PC-3 (cell line): ENCODE measurements around the gene KANSL1L. TPM values are rescaled to one million over a fixed set of nuclear protein-coding genes. Genes with fewer than 3 reads are reported as not detected.

Experiments
- ATAC-seq: fragments of 200-7000 bp; cut with Tn5 transposase; 2 replicates; pipeline ENCODE4 v1.9.1; 2020; ENCODE audit warnings: mild to moderate bottlenecking, moderate library complexity
- BruUV-seq: library from RNA; stranded (reverse); fragments of 400-500 nt; replicated peaks from 2 replicates; lab custom pipeline; 2021; lab: Mats Ljungman, UMichigan
- CTCF ChIA-PET: fragments of 300-600 bp; sonication (Branson Sonifier 250); formaldehyde crosslinking; loops from one replicate; lab custom pipeline; 2022; ENCODE audit warnings: antibody characterized with exemption; lab: Charles Lee
- POLR2A ChIA-PET: fragments of 300-600 bp; sonication (Branson Sonifier 250); formaldehyde crosslinking; loops from one replicate; lab custom pipeline; 2022; ENCODE audit warnings: antibody characterized with exemption; ENCODE audit not compliant: unreplicated experiment; lab: Charles Lee
- DNase-seq: peaks from one replicate; pipeline ENCODE4 v3.0.0-alpha.2; 2015
- H2AFZ ChIP-seq: fragments of 300-600 bp; sonication (generic); 2 replicates; pipeline ENCODE4 v1.6.0; 2016; ENCODE audit warnings: antibody characterized with exemption, low read length
- H3F3A ChIP-seq: fragments of 300-600 bp; sonication (generic); one replicate; pipeline ENCODE4 v1.6.0; 2017; ENCODE audit warnings: antibody characterized with exemption, low read length, control low read depth, mild to moderate bottlenecking; ENCODE audit not compliant: unreplicated experiment
- H3K27ac ChIP-seq: fragments of 300-600 bp; sonication (generic); 2 replicates; pipeline ENCODE4 v1.5.1; 2016; ENCODE audit warnings: mild to moderate bottlenecking, low read length
- H3K27me3 ChIP-seq: fragments of 300-600 bp; sonication (generic); 2 replicates; pipeline ENCODE4 v1.6.1; 2016; ENCODE audit warnings: low read length, mixed read lengths
- H3K36me3 ChIP-seq: fragments of 300-600 bp; sonication (generic); 2 replicates; pipeline ENCODE4 v1.6.1; 2016; ENCODE audit warnings: low read depth, mixed run types, low read length, mixed read lengths
- H3K4me1 ChIP-seq: fragments of 300-600 bp; sonication (generic); 2 replicates; pipeline ENCODE4 v1.5.1; 2016; ENCODE audit warnings: low read length; ENCODE audit not compliant: insufficient read depth
- H3K4me2 ChIP-seq: fragments of 300-600 bp; sonication (generic); 2 replicates; pipeline ENCODE4 v1.6.0; 2016; ENCODE audit warnings: low read length
- H3K4me3 ChIP-seq: fragments of 300-600 bp; sonication (generic); 2 replicates; pipeline ENCODE4 v1.5.1; 2016; ENCODE audit warnings: mild to moderate bottlenecking, low read length, mixed read lengths
- H3K79me2 ChIP-seq: fragments of 300-600 bp; sonication (generic); 2 replicates; pipeline ENCODE4 v1.6.1; 2017; ENCODE audit warnings: low read length, mixed read lengths
- H3K9ac ChIP-seq: fragments of 300-600 bp; sonication (generic); 2 replicates; pipeline ENCODE4 v1.6.0; 2016; ENCODE audit warnings: mild to moderate bottlenecking, low read length
- H3K9me2 ChIP-seq: fragments of 300-600 bp; sonication (generic); replicated peaks from 2 replicates; pipeline ENCODE4 v1.6.1; 2016; ENCODE audit warnings: mixed run types, low read length, mixed read lengths
- H3K9me3 ChIP-seq: fragments of 300-600 bp; sonication (generic); 2 replicates; pipeline ENCODE4 v1.6.1; 2016; ENCODE audit warnings: low read length, mixed read lengths
- H4K20me1 ChIP-seq: fragments of 300-600 bp; sonication (generic); 2 replicates; pipeline ENCODE4 v1.6.1; 2016; ENCODE audit warnings: low read length, mixed read lengths
- EZH2 ChIP-seq: fragments of 300-600 bp; sonication (generic); IDR thresholded peaks from one replicate; pipeline ENCODE4 v1.6.1; 2017; ENCODE audit warnings: antibody characterized with exemption, mild to moderate bottlenecking, low read length; ENCODE audit not compliant: unreplicated experiment
- EZH2phosphoT487 ChIP-seq: fragments of 300-600 bp; sonication (generic); IDR thresholded peaks from 2 replicates; pipeline ENCODE4 v1.6.1; 2018; ENCODE audit warnings: mild to moderate bottlenecking, antibody characterized with exemption, low read length, borderline replicate concordance
- intact Hi-C: fragments of 100-400 bp; cut with micrococcal nuclease; formaldehyde crosslinking; loops from 2 replicates; pipeline ENCODE4 v1.9.0; 2023
- total RNA-seq: library from RNA; depleted of rRNA; stranded (reverse); fragments of >200 nt; gene quantifications from 2 replicates; pipeline ENCODE4 v1.2.3, GENCODE V29; 2014
- TF ChIP-seq, protein P1 (sequence below): fragments of 300-600 bp; sonication (generic); conservative IDR thresholded peaks from 2 replicates; pipeline ENCODE4 v1.5.1; 2017; ENCODE audit warnings: antibody characterized with exemption, low read depth, mild to moderate bottlenecking, low read length

Gene KANSL1L
- total RNA-seq, 1 experiment from 2014 or later = 2.3 TPM

DNA sequence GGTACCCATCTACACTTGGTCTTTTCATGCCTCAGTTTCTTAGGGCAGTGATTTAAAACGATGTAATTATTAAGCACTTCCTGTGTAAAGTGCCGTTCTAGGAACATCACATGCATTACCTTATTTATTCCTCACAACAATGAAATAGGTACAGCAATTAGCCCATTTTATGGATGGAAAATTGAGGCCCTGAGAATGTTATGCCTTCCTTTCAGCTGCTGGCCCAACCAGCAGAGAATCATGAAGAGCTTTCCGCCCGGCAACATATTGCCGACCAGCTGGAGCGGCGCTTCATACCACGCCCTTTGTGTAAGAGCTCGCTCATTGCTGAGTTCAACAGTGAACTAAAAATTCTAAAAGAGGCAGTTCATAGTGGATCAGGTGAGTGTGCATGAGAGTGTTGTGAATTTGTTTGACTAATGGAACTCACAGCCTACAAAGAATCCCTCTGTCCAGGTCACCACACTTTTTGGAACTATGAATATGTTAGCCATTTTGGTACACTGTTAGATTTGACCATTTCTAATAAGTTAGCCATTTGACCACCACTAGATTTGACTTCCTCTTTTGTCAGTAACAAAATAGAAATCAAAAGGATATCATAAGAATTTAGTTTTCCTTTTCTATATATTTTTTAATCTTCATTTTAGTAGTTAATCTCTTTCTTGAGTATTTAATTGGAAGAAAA is 194.4 kb downstream of the KANSL1L start:
- intact Hi-C loops = loop anchor here (1.0 to 2.0 kb wide), 3 partner anchors 218 to 422 kb away; no protein-coding TSS in a partner anchor
- Histone ChIP-seq H3K27me3 (peaks cover 31% of the 10 kb centered on the region; the same call in 1 of the 2 replicates), H3F3A (no peaks in the 10 kb centered on the region), H3K4me1 (no peaks in the 10 kb centered on the region), H3K36me3 (no peaks in the 10 kb centered on the region), H3K79me2 (no peaks in the 10 kb centered on the region), H4K20me1 (no peaks in the 10 kb centered on the region), H3K27ac (no peak overlapping the region), H3K9me3 (no peaks in the 10 kb centered on the region), H3K9me2 (no peaks in the 10 kb centered on the region), H3K9ac (no peak overlapping the region), H3K4me3 (no peak overlapping the region), H2AFZ (no peak overlapping the region), H3K4me2 (no peak overlapping the region)
- ChIA-PET CTCF (no interaction called here), POLR2A (no interaction called here)
- no TSS peak for BruUV-seq
- ATAC-seq = no peak
- DNase-seq = no peak
- no peak for TF ChIP-seq EZH2phosphoT487
- TF ChIP-seq, protein P1, sequence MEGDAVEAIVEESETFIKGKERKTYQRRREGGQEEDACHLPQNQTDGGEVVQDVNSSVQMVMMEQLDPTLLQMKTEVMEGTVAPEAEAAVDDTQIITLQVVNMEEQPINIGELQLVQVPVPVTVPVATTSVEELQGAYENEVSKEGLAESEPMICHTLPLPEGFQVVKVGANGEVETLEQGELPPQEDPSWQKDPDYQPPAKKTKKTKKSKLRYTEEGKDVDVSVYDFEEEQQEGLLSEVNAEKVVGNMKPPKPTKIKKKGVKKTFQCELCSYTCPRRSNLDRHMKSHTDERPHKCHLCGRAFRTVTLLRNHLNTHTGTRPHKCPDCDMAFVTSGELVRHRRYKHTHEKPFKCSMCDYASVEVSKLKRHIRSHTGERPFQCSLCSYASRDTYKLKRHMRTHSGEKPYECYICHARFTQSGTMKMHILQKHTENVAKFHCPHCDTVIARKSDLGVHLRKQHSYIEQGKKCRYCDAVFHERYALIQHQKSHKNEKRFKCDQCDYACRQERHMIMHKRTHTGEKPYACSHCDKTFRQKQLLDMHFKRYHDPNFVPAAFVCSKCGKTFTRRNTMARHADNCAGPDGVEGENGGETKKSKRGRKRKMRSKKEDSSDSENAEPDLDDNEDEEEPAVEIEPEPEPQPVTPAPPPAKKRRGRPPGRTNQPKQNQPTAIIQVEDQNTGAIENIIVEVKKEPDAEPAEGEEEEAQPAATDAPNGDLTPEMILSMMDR = no peak
- no peak for TF ChIP-seq EZH2

DNA sequence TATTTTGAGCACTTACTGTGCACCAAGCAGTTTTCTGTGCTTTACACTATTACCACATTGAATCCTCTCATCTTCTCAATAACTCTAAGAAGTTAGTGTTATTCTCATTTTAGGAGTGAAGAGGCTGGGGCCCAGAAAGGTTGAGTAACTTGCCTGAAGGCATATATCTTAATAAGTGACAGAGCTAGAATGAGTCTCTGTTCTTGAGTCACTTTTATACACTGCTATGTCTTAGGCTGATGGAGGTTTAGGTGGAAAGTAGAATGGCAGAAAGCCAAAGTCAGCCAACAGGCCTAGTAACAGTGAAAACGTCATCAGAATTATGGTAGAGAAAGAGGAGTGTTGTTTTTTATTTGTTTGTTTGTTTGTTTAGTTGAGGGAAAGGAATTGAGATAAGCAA is 196.6 kb downstream of the KANSL1L start:
- TF ChIP-seq EZH2phosphoT487 = no peak
- no peak for TF ChIP-seq EZH2
- TF ChIP-seq, protein P1 = no peak
- Histone ChIP-seq H4K20me1 (no peaks in the 10 kb centered on the region), H3K4me1 (no peaks in the 10 kb centered on the region), H2AFZ (no peak overlapping the region), H3F3A (no peaks in the 10 kb centered on the region), H3K4me2 (no peak overlapping the region), H3K4me3 (no peak overlapping the region), H3K36me3 (no peaks in the 10 kb centered on the region), H3K27ac (no peak overlapping the region), H3K27me3 (peaks cover 40% of the 10 kb centered on the region), H3K9ac (no peak overlapping the region), H3K79me2 (no peaks in the 10 kb centered on the region), H3K9me3 (no peaks in the 10 kb centered on the region), H3K9me2 (no peaks in the 10 kb centered on the region)
- ChIA-PET POLR2A (no interaction called here), CTCF (no interaction called here)
- intact Hi-C loops = no loop called here
- no TSS peak for BruUV-seq
- DNase-seq (peak; percentile 45), ATAC-seq (no peak)

GRCh38 chr2:209973328-209973727 is 197.9 kb downstream of the KANSL1L start:
- Histone ChIP-seq H3K27me3 (peaks cover 42% of the 10 kb centered on the region), H3F3A (no peaks in the 10 kb centered on the region), H3K79me2 (no peaks in the 10 kb centered on the region), H3K36me3 (no peaks in the 10 kb centered on the region), H2AFZ (no peak overlapping the region), H3K9me3 (no peaks in the 10 kb centered on the region), H3K4me1 (no peaks in the 10 kb centered on the region), H4K20me1 (no peaks in the 10 kb centered on the region), H3K9me2 (no peaks in the 10 kb centered on the region), H3K27ac (no peak overlapping the region), H3K4me2 (no peak overlapping the region), H3K4me3 (no peak overlapping the region), H3K9ac (no peak overlapping the region)
- ATAC-seq = no peak
- no TSS peak for BruUV-seq
- intact Hi-C loops = no loop called here
- TF ChIP-seq, protein P1 = no peak
- TF ChIP-seq EZH2phosphoT487 (no peak), EZH2 (no peak)
- no peak for DNase-seq
- ChIA-PET POLR2A (no interaction called here), CTCF (no interaction called here)
